Prostate gland (tissue), 2 donors: ENCODE measurements around the gene VILL. TPM values are rescaled to one million over a fixed set of nuclear protein-coding genes. Genes with fewer than 3 reads are reported as not detected.
A peak's percentile ranks its signal among the peaks of the same experiment; 100 is the strongest.

ENCODE experiments used
- DNase-seq: peaks from one replicate; pipeline ENCODE4 v3.0.0-alpha.2; 2019; ENCODE audit warnings: low spot score
- H3K27ac ChIP-seq, 2 donors: fragments of 200-600 bp; sonication (generic); 2 replicates each; pipeline ENCODE4 v1.5.1; 2017 to 2019
- H3K27me3 ChIP-seq: fragments of 200-600 bp; sonication (generic); replicated peaks from 2 replicates; pipeline ENCODE4 v1.5.1; 2019; ENCODE audit not compliant: insufficient read depth
- H3K36me3 ChIP-seq, 2 donors: fragments of 200-600 bp; sonication (generic); 1 replicate in 1 of 2; 2 replicates in 1 of 2; pipeline versions ENCODE4 v1.5.1 to v1.8.1; 2017 to 2019
- H3K4me1 ChIP-seq: fragments of 200-600 bp; sonication (generic); replicated peaks from 2 replicates; pipeline ENCODE4 v1.5.1; 2019
- H3K4me3 ChIP-seq, 2 donors: fragments of 200-600 bp; sonication (generic); 2 replicates each; pipeline ENCODE4 v1.5.1; 2017 to 2019
- H3K9me3 ChIP-seq: fragments of 200-600 bp; sonication (generic); 2 replicates; pipeline ENCODE4 v1.5.1; 2017
- POLR2A ChIP-seq: fragments of 450-650 bp; IDR thresholded peaks from one replicate; pipeline ENCODE4 v1.6.1; 2016; ENCODE audit warnings: antibody characterized with exemption, mild to moderate bottlenecking
- POLR2AphosphoS5 ChIP-seq: sonication (generic); formaldehyde crosslinking; IDR thresholded peaks from one replicate; pipeline ENCODE4 v1.6.1; 2017; ENCODE audit warnings: antibody characterized with exemption
- WGBS: methylation state at CpG from one replicate; pipeline ENCODE4 v1.1.5; 2018; 5-methylcytosine and 5-hydroxymethylcytosine counted together
- intact Hi-C: fragments of 100-400 bp; cut with DNase I; formaldehyde crosslinking; loops from one replicate; pipeline ENCODE4 v1.14.2; 2022
- total RNA-seq, 2 donors: library from RNA; depleted of rRNA; stranded (reverse); fragments of >200 nt; gene quantifications; one replicate each; pipeline ENCODE4 v1.1.0, GENCODE V29; 2016
- TF ChIP-seq, protein P1 (sequence below), 4 experiments: fragments of 200-600 bp in 2 of 4; fragments of 450-650 bp in 2 of 4; sonication (generic) in 2 of 4; IDR thresholded peaks; 1 replicate in 3 of 4; 2 replicates in 1 of 4; pipeline ENCODE4 v1.5.1; 2016 to 2019; ENCODE audit warnings: antibody characterized with exemption in 4 of 4, mild to moderate bottlenecking in 2 of 4, moderate library complexity in 2 of 4

Gene VILL
- total RNA-seq, 2 donors from 2014 or later: 29.1 to 29.3 TPM

DNA sequence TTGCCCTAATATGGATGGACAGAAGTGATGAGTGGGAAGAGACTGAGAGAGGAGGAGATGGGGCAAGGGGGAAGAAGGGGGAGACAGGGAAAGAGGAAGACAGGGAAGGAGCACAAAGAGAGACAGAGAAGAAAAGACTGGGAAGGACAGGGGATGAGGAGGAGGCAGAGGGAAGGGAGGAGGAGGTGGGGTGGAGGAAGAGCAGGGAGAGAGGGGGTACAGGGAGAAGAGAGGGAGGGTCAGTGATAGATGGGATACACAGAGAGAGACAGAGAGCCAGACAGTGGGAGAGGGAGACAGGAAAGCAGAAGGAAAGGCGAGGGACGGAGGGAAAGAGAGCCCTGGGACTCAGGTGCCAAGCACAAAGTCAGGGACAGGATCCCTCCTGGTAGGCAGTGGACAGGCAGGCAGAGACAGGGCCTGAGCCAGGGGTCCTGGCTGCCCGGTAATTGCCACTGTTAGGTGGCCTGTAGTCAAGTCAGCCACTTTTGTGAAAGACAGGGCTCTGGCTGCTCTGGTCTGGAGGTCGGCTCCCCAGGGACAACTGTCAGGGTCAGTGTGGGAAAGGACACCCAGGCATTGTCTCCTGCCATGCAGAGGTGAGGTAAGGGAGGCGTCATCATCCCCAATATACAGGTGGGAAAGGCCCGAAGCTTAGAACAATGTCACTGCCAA, 9.8 kb downstream of the VILL start:
- no peak for DNase-seq
- TF ChIP-seq POLR2AphosphoS5 (no peak), POLR2A (no peak)
- TF ChIP-seq, protein P1, sequence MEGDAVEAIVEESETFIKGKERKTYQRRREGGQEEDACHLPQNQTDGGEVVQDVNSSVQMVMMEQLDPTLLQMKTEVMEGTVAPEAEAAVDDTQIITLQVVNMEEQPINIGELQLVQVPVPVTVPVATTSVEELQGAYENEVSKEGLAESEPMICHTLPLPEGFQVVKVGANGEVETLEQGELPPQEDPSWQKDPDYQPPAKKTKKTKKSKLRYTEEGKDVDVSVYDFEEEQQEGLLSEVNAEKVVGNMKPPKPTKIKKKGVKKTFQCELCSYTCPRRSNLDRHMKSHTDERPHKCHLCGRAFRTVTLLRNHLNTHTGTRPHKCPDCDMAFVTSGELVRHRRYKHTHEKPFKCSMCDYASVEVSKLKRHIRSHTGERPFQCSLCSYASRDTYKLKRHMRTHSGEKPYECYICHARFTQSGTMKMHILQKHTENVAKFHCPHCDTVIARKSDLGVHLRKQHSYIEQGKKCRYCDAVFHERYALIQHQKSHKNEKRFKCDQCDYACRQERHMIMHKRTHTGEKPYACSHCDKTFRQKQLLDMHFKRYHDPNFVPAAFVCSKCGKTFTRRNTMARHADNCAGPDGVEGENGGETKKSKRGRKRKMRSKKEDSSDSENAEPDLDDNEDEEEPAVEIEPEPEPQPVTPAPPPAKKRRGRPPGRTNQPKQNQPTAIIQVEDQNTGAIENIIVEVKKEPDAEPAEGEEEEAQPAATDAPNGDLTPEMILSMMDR (IDR thresholded peaks at IDR 0.05): no peak
- peak overlapping the region in 1 of 2 donors; percentile 90 for H3K27ac ChIP-seq
- WGBS: 88% methylated on average over 6 of the region's 6 CpGs
- no peak overlapping the region for H3K4me3 ChIP-seq
- no peaks in the 10 kb centered on the region for H3K36me3 ChIP-seq
- H3K9me3 ChIP-seq: no peaks in the 10 kb centered on the region
- H3K27me3 ChIP-seq: no peaks in the 10 kb centered on the region
- peaks cover 14% of the 10 kb centered on the region for H3K4me1 ChIP-seq
- intact Hi-C loops: loop anchor here (5.0 kb wide), 1 partner anchor 37 kb away; the partner anchor contains the start of gene DLEC1

- no peaks in the 10 kb centered on the region for H3K9me3 ChIP-seq
- WGBS: 96% methylated on average over 6 of the region's 6 CpGs
- no peaks in the 10 kb centered on the region for H3K36me3 ChIP-seq
- no peaks in the 10 kb centered on the region for H3K27me3 ChIP-seq
- H3K27ac ChIP-seq: peak overlapping the region in 1 of 2 donors; percentile 90
- no peak overlapping the region for H3K4me3 ChIP-seq
- no peak for TF ChIP-seq POLR2A
- TF ChIP-seq, protein P1 (IDR thresholded peaks at IDR 0.05): no peak
- no peak for TF ChIP-seq POLR2AphosphoS5
- intact Hi-C loops: loop anchor here (5.0 kb wide), 1 partner anchor 36 kb away; the partner anchor contains the start of gene DLEC1
- DNase-seq: no peak
- H3K4me1 ChIP-seq: peaks cover 16% of the 10 kb centered on the region
Observed at GRCh38 chr3:38000965-38001455, 10.4 kb downstream of the VILL start.

GRCh38 chr3:38001456-38002081, 11.0 kb downstream of the VILL start:
- no peak for TF ChIP-seq POLR2A
- peak; percentile 10 for TF ChIP-seq POLR2AphosphoS5
- TF ChIP-seq, protein P1 (IDR thresholded peaks at IDR 0.05): peak in 1 of 4 experiments; percentile 16
- peak overlapping the region; percentile 14 to 90 for H3K27ac ChIP-seq
- WGBS: 80% methylated on average over 9 of the region's 9 CpGs
- H3K9me3 ChIP-seq: no peaks in the 10 kb centered on the region
- DNase-seq: no peak
- intact Hi-C loops: loop anchor here (5.0 kb wide), 1 partner anchor 36 kb away; the partner anchor contains the start of gene DLEC1
- peaks cover 16% of the 10 kb centered on the region for H3K4me1 ChIP-seq
- H3K27me3 ChIP-seq: no peaks in the 10 kb centered on the region
- peaks cover 0 to under 1% of the 10 kb centered on the region in 2 donors for H3K36me3 ChIP-seq
- no peak overlapping the region for H3K4me3 ChIP-seq

DNA sequence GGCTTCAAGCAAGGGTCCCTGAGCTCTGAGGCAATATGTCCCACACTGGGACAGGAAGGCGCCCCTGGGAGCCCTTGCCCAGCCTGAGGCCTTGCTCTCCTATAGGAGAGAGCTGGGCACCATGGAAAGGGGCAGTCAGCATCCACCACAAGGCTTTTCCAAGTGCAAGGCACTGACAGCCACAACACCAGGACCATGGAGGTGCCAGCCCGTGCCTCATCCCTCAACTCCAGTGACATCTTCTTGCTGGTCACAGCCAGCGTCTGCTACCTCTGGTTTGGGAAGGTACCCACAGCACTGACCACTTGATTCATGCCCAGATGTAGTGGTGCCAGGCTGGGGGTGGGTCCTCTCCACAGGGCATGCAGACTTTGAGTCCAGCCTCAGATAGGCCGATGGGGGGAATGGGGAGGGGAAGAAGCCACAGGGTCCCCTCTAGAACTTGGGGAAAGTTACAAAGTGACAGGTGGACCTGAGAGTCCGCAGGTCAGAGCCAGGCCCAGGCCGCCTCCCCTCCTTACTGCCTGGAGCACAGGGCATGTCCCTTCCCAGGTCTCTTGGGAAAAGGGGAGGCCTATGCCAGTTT, 11.8 kb downstream of the VILL start:
- intact Hi-C loops: loop anchor here (5.0 kb wide), 1 partner anchor 35 kb away; the partner anchor contains the start of gene DLEC1
- peak overlapping the region; percentile 86 to 90 for H3K27ac ChIP-seq

More for the DNA sequence above, 11.8 kb downstream of the VILL start:
- Histone ChIP-seq H3K4me3 (no peak overlapping the region), H3K27me3 (no peaks in the 10 kb centered on the region), H3K4me1 (peaks cover 16% of the 10 kb centered on the region), H3K9me3 (no peaks in the 10 kb centered on the region), H3K36me3 (peaks cover 0 to 3% of the 10 kb centered on the region in 2 donors)
- DNase-seq: no peak
- WGBS: 91% methylated on average over 6 of the region's 6 CpGs
- TF ChIP-seq POLR2AphosphoS5: no peak
- no peak for TF ChIP-seq POLR2A
- TF ChIP-seq, protein P1 (IDR thresholded peaks at IDR 0.05): no peak
